ENCODE results near the gene EIF3A.

DNA sequence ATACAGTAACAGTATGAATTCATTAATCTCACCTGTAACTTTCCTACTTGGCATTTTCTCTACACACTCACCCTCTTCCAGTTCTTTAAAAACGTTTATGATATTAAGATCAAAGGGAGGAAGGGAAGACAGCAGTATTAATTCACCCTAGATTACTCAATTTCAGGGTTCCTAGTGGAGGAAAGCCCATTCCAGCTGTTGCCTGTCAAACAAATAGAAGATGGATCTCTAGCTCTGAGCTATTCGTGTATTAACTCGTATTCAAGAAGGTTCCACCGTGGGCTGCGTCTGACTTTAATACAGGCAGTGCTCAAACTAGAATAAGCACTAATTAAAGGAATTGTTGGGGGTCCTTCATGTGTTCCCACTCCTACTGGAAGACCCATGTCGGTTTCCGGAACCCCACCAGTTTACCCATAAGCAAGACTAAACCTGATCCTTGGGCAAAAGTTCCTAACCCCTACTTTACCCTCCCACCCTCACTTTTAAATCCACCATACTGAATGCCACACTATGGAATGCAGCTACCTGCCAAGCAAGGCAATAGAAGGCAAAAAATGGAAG, 49.0 kb downstream of the EIF3A start:
- TF ChIP-seq, protein P1, sequence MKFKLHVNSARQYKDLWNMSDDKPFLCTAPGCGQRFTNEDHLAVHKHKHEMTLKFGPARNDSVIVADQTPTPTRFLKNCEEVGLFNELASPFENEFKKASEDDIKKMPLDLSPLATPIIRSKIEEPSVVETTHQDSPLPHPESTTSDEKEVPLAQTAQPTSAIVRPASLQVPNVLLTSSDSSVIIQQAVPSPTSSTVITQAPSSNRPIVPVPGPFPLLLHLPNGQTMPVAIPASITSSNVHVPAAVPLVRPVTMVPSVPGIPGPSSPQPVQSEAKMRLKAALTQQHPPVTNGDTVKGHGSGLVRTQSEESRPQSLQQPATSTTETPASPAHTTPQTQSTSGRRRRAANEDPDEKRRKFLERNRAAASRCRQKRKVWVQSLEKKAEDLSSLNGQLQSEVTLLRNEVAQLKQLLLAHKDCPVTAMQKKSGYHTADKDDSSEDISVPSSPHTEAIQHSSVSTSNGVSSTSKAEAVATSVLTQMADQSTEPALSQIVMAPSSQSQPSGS (IDR thresholded peaks at IDR 0.05; ENCODE audit: low read length) = no peak
- no peak for TF ChIP-seq ZNF274 (IDR thresholded peaks at IDR 0.05; ENCODE audit: borderline replicate concordance, extremely low read depth, low read length)
